PC-3 (cell line): ENCODE measurements around the gene SOX5. TPM values are rescaled to one million over a fixed set of nuclear protein-coding genes. Genes with fewer than 3 reads are reported as not detected.

Experiments used
- ATAC-seq: fragments of 200-7000 bp; cut with Tn5 transposase; 2 replicates; pipeline ENCODE4 v1.9.1; 2020; ENCODE audit warnings: mild to moderate bottlenecking, moderate library complexity
- BruUV-seq: library from RNA; stranded (reverse); fragments of 400-500 nt; replicated peaks from 2 replicates; lab custom pipeline; 2021; lab: Mats Ljungman, UMichigan
- CTCF ChIA-PET: fragments of 300-600 bp; sonication (Branson Sonifier 250); formaldehyde crosslinking; loops from one replicate; lab custom pipeline; 2022; ENCODE audit warnings: antibody characterized with exemption; lab: Charles Lee
- POLR2A ChIA-PET: fragments of 300-600 bp; sonication (Branson Sonifier 250); formaldehyde crosslinking; loops from one replicate; lab custom pipeline; 2022; ENCODE audit warnings: antibody characterized with exemption; ENCODE audit not compliant: unreplicated experiment; lab: Charles Lee
- DNase-seq: peaks from one replicate; pipeline ENCODE4 v3.0.0-alpha.2; 2015
- H2AFZ ChIP-seq: fragments of 300-600 bp; sonication (generic); 2 replicates; pipeline ENCODE4 v1.6.0; 2016; ENCODE audit warnings: antibody characterized with exemption, low read length
- H3F3A ChIP-seq: fragments of 300-600 bp; sonication (generic); one replicate; pipeline ENCODE4 v1.6.0; 2017; ENCODE audit warnings: antibody characterized with exemption, low read length, control low read depth, mild to moderate bottlenecking; ENCODE audit not compliant: unreplicated experiment
- H3K27ac ChIP-seq: fragments of 300-600 bp; sonication (generic); 2 replicates; pipeline ENCODE4 v1.5.1; 2016; ENCODE audit warnings: mild to moderate bottlenecking, low read length
- H3K27me3 ChIP-seq: fragments of 300-600 bp; sonication (generic); 2 replicates; pipeline ENCODE4 v1.6.1; 2016; ENCODE audit warnings: low read length, mixed read lengths
- H3K36me3 ChIP-seq: fragments of 300-600 bp; sonication (generic); 2 replicates; pipeline ENCODE4 v1.6.1; 2016; ENCODE audit warnings: low read depth, mixed run types, low read length, mixed read lengths
- H3K4me1 ChIP-seq: fragments of 300-600 bp; sonication (generic); 2 replicates; pipeline ENCODE4 v1.5.1; 2016; ENCODE audit warnings: low read length; ENCODE audit not compliant: insufficient read depth
- H3K4me2 ChIP-seq: fragments of 300-600 bp; sonication (generic); 2 replicates; pipeline ENCODE4 v1.6.0; 2016; ENCODE audit warnings: low read length
- H3K4me3 ChIP-seq: fragments of 300-600 bp; sonication (generic); 2 replicates; pipeline ENCODE4 v1.5.1; 2016; ENCODE audit warnings: mild to moderate bottlenecking, low read length, mixed read lengths
- H3K79me2 ChIP-seq: fragments of 300-600 bp; sonication (generic); 2 replicates; pipeline ENCODE4 v1.6.1; 2017; ENCODE audit warnings: low read length, mixed read lengths
- H3K9ac ChIP-seq: fragments of 300-600 bp; sonication (generic); 2 replicates; pipeline ENCODE4 v1.6.0; 2016; ENCODE audit warnings: mild to moderate bottlenecking, low read length
- H3K9me2 ChIP-seq: fragments of 300-600 bp; sonication (generic); replicated peaks from 2 replicates; pipeline ENCODE4 v1.6.1; 2016; ENCODE audit warnings: mixed run types, low read length, mixed read lengths
- H3K9me3 ChIP-seq: fragments of 300-600 bp; sonication (generic); 2 replicates; pipeline ENCODE4 v1.6.1; 2016; ENCODE audit warnings: low read length, mixed read lengths
- H4K20me1 ChIP-seq: fragments of 300-600 bp; sonication (generic); 2 replicates; pipeline ENCODE4 v1.6.1; 2016; ENCODE audit warnings: low read length, mixed read lengths
- EZH2 ChIP-seq: fragments of 300-600 bp; sonication (generic); IDR thresholded peaks from one replicate; pipeline ENCODE4 v1.6.1; 2017; ENCODE audit warnings: antibody characterized with exemption, mild to moderate bottlenecking, low read length; ENCODE audit not compliant: unreplicated experiment
- EZH2phosphoT487 ChIP-seq: fragments of 300-600 bp; sonication (generic); IDR thresholded peaks from 2 replicates; pipeline ENCODE4 v1.6.1; 2018; ENCODE audit warnings: mild to moderate bottlenecking, antibody characterized with exemption, low read length, borderline replicate concordance
- intact Hi-C: fragments of 100-400 bp; cut with micrococcal nuclease; formaldehyde crosslinking; loops from 2 replicates; pipeline ENCODE4 v1.9.0; 2023
- total RNA-seq: library from RNA; depleted of rRNA; stranded (reverse); fragments of >200 nt; gene quantifications from 2 replicates; pipeline ENCODE4 v1.2.3, GENCODE V29; 2014
- TF ChIP-seq, protein P1 (sequence below): fragments of 300-600 bp; sonication (generic); conservative IDR thresholded peaks from 2 replicates; pipeline ENCODE4 v1.5.1; 2017; ENCODE audit warnings: antibody characterized with exemption, low read depth, mild to moderate bottlenecking, low read length

The SOX5 gene
- total RNA-seq, 1 experiment from 2014 or later: not detected

DNA sequence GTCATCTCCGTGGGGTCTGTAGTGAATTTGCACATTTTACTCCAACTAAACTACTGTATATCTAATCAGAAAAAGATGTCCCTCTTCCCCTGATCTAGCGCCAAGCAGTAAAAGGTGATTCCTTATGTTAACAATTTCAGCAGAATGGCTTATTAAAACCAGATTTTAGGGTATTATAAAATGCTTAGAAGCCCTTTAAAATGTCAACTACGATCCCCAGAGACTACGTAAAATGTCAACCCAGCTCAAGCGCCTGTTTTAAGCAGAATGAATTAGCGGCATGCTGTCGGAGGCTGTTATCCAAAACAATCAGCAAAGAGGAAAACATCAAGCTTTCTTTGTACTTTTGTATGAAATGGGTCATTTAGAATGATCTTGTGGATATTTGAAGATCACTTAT, 408.9 kb downstream of the SOX5 start:
- H3K4me3 ChIP-seq: no peak overlapping the region
- H3K4me2 ChIP-seq: no peak overlapping the region
- no peak for TF ChIP-seq EZH2phosphoT487
- TF ChIP-seq, protein P1, sequence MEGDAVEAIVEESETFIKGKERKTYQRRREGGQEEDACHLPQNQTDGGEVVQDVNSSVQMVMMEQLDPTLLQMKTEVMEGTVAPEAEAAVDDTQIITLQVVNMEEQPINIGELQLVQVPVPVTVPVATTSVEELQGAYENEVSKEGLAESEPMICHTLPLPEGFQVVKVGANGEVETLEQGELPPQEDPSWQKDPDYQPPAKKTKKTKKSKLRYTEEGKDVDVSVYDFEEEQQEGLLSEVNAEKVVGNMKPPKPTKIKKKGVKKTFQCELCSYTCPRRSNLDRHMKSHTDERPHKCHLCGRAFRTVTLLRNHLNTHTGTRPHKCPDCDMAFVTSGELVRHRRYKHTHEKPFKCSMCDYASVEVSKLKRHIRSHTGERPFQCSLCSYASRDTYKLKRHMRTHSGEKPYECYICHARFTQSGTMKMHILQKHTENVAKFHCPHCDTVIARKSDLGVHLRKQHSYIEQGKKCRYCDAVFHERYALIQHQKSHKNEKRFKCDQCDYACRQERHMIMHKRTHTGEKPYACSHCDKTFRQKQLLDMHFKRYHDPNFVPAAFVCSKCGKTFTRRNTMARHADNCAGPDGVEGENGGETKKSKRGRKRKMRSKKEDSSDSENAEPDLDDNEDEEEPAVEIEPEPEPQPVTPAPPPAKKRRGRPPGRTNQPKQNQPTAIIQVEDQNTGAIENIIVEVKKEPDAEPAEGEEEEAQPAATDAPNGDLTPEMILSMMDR: no peak
- no peak for TF ChIP-seq EZH2
- H4K20me1 ChIP-seq: no peaks in the 10 kb centered on the region
- H3K79me2 ChIP-seq: no peaks in the 10 kb centered on the region
- H3K4me1 ChIP-seq: no peaks in the 10 kb centered on the region
- no peaks in the 10 kb centered on the region for H3K9me2 ChIP-seq
- H3F3A ChIP-seq: no peaks in the 10 kb centered on the region
- no peak overlapping the region for H3K9ac ChIP-seq
- H3K9me3 ChIP-seq: no peaks in the 10 kb centered on the region
- no peaks in the 10 kb centered on the region for H3K36me3 ChIP-seq
- ChIA-PET POLR2A (no interaction called here), CTCF (no interaction called here)
- DNase-seq (no peak), ATAC-seq (no peak)
- H2AFZ ChIP-seq: no peak overlapping the region
- no peak overlapping the region for H3K27ac ChIP-seq
- intact Hi-C loops: no loop called here
- BruUV-seq: no TSS peak
- peaks cover 24% of the 10 kb centered on the region; the same call in 1 of the 2 replicates for H3K27me3 ChIP-seq

DNA sequence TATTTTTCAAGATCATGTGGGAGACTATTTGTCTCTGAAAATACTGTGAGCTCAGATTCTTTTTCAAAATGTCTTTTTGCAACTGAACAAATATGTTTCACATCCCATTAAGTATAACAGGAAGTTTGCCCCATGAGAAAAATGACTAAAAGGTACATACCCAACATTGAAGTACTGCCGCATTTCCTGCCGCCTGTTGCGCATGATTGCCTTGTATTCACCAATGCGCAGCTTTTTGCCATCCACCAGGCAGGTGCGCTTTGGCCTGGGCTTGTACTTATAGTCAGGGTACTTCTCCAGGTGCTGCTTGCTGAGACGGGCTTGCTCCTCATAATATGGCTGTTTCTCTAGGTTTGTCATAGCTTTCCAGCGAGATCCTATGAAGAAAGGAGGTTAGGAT, 413.2 kb downstream of the SOX5 start:
- ChIA-PET POLR2A (no interaction called here), CTCF (no interaction called here)
- intact Hi-C loops: no loop called here
- Histone ChIP-seq H3K4me1 (no peaks in the 10 kb centered on the region), H3K9me2 (no peaks in the 10 kb centered on the region), H3K79me2 (no peaks in the 10 kb centered on the region), H3F3A (no peaks in the 10 kb centered on the region), H3K4me3 (no peak overlapping the region), H3K9me3 (no peaks in the 10 kb centered on the region), H3K27me3 (peaks cover 9% of the 10 kb centered on the region; the same call in 1 of the 2 replicates), H3K4me2 (no peak overlapping the region), H3K36me3 (no peaks in the 10 kb centered on the region), H3K27ac (no peak overlapping the region), H2AFZ (no peak overlapping the region), H4K20me1 (no peaks in the 10 kb centered on the region), H3K9ac (no peak overlapping the region)
- DNase-seq: no peak
- no peak for TF ChIP-seq EZH2phosphoT487
- BruUV-seq: no TSS peak
- ATAC-seq: no peak

DNA sequence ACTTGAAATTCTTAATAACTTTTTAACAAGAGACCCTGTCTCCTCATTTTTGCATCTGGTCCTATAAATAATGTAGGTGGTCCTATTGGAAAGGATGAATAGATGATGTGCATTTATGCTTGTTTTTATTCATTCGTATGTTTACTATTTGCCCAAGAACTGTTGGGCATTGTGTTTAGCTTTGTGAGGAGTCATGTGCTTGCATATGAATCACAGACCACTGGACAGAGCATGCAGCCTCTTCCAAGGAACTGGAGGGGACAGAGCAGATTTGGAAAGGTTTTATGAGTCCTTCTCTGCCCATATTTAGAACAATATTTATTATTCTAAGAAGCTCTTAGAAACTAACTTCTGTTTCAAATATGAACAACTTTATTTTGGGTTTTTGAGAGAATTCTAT, 414.0 kb downstream of the SOX5 start:
- Histone ChIP-seq H2AFZ (no peak overlapping the region), H3K4me2 (no peak overlapping the region), H3F3A (no peaks in the 10 kb centered on the region), H3K9me3 (no peaks in the 10 kb centered on the region), H3K79me2 (no peaks in the 10 kb centered on the region), H3K36me3 (no peaks in the 10 kb centered on the region), H3K4me3 (no peak overlapping the region), H3K9me2 (no peaks in the 10 kb centered on the region), H3K27ac (no peak overlapping the region), H3K4me1 (no peaks in the 10 kb centered on the region), H3K27me3 (peaks cover 9% of the 10 kb centered on the region; the same call in 1 of the 2 replicates), H3K9ac (no peak overlapping the region), H4K20me1 (no peaks in the 10 kb centered on the region)
- ATAC-seq (no peak), DNase-seq (no peak)
- TF ChIP-seq EZH2 (no peak), EZH2phosphoT487 (no peak)
- TF ChIP-seq, protein P1: no peak
- intact Hi-C loops: no loop called here
- POLR2A ChIA-PET: no interaction called here
- BruUV-seq: no TSS peak
- CTCF ChIA-PET: no interaction called here
